ENCODE measurements around the gene MAGI2.
"Not testable (repeated sequence)": the region's sequence is repeated elsewhere in the genome, so short reads cannot be mapped to it uniquely, and the experiment has no call there.

Gene MAGI2

GRCh38 chr7:79008786-79009185 is 444.7 kb downstream of the MAGI2 start:
- TF ChIP-seq GATA1 (IDR thresholded peaks at IDR 0.05; ENCODE audit: low read depth, low read length) (no peak), POLR2A (IDR thresholded peaks at IDR 0.05; ENCODE audit: low read length) (no peak)
- no peak for DNase-seq

GRCh38 chr7:78996013-78996412 is 457.5 kb downstream of the MAGI2 start:
- TF ChIP-seq POLR2A (IDR thresholded peaks at IDR 0.05; ENCODE audit: low read length) (no peak), GATA1 (IDR thresholded peaks at IDR 0.05; ENCODE audit: low read depth, low read length) (no peak)
- DNase-seq = no peak

- no peak for TF ChIP-seq GATA1 (IDR thresholded peaks at IDR 0.05; ENCODE audit: low read depth, low read length)
- TF ChIP-seq POLR2A (IDR thresholded peaks at IDR 0.05; ENCODE audit: low read length) = no peak
- no peak for DNase-seq
Measured at GRCh38 chr7:78993341-78993740, 460.1 kb downstream of the MAGI2 start.

- no peak for DNase-seq
- no peak for TF ChIP-seq POLR2A (IDR thresholded peaks at IDR 0.05; ENCODE audit: low read length)
Measured at GRCh38 chr7:78985509-78985908, 468.0 kb downstream of the MAGI2 start.

GRCh38 chr7:78983483-78983882 is 470.0 kb downstream of the MAGI2 start:
- no peak for TF ChIP-seq GATA1 (IDR thresholded peaks at IDR 0.05; ENCODE audit: low read depth, low read length)
- TF ChIP-seq POLR2A (IDR thresholded peaks at IDR 0.05; ENCODE audit: low read length) = no peak
- DNase-seq = no peak

GRCh38 chr7:78970440-78970916 is 483.0 kb downstream of the MAGI2 start:
- DNase-seq = no peak
- TF ChIP-seq POLR2A (IDR thresholded peaks at IDR 0.05; ENCODE audit: low read length) (no peak), GATA1 (IDR thresholded peaks at IDR 0.05; ENCODE audit: low read depth, low read length) (no peak)

GRCh38 chr7:78968951-78969350 is 484.5 kb downstream of the MAGI2 start:
- no peak for DNase-seq
- TF ChIP-seq GATA1 (IDR thresholded peaks at IDR 0.05; ENCODE audit: low read depth, low read length) = no peak
- TF ChIP-seq POLR2A (IDR thresholded peaks at IDR 0.05; ENCODE audit: low read length) = no peak

- DNase-seq = not testable (repeated sequence)
Measured at GRCh38 chr7:78967561-78967960, 485.9 kb downstream of the MAGI2 start.

- TF ChIP-seq GATA1 (IDR thresholded peaks at IDR 0.05; ENCODE audit: low read depth, low read length) = no peak
- TF ChIP-seq POLR2A (IDR thresholded peaks at IDR 0.05; ENCODE audit: low read length) = no peak
- DNase-seq = no peak
Measured at GRCh38 chr7:78967046-78967445, 486.4 kb downstream of the MAGI2 start.

- DNase-seq = no peak
- no peak for TF ChIP-seq POLR2A (IDR thresholded peaks at IDR 0.05; ENCODE audit: low read length)
- TF ChIP-seq GATA1 (IDR thresholded peaks at IDR 0.05; ENCODE audit: low read depth, low read length) = no peak
Measured at GRCh38 chr7:78959477-78959876, 494.0 kb downstream of the MAGI2 start.

- no peak for TF ChIP-seq POLR2A (IDR thresholded peaks at IDR 0.05; ENCODE audit: low read length)
- TF ChIP-seq GATA1 (IDR thresholded peaks at IDR 0.05; ENCODE audit: low read depth, low read length) = no peak
- no peak for DNase-seq
Measured at GRCh38 chr7:78955329-78955728, 498.1 kb downstream of the MAGI2 start.

- TF ChIP-seq POLR2A (IDR thresholded peaks at IDR 0.05; ENCODE audit: low read length) (no peak), GATA1 (IDR thresholded peaks at IDR 0.05; ENCODE audit: low read depth, low read length) (no peak)
- DNase-seq = no peak
Measured at GRCh38 chr7:78953726-78954363, 499.6 kb downstream of the MAGI2 start.

- DNase-seq = no peak
Measured at GRCh38 chr7:78953090-78953489, 500.4 kb downstream of the MAGI2 start.

GRCh38 chr7:78939669-78940068 is 513.8 kb downstream of the MAGI2 start:
- TF ChIP-seq POLR2A (IDR thresholded peaks at IDR 0.05; ENCODE audit: low read length) (no peak), GATA1 (IDR thresholded peaks at IDR 0.05; ENCODE audit: low read depth, low read length) (no peak)
- DNase-seq = no peak

More at GRCh38 chr7:78953090-78953489, 500.4 kb downstream of the MAGI2 start:
- TF ChIP-seq POLR2A (IDR thresholded peaks at IDR 0.05; ENCODE audit: low read length) (no peak), GATA1 (IDR thresholded peaks at IDR 0.05; ENCODE audit: low read depth, low read length) (no peak)

GRCh38 chr7:78924581-78924980 is 528.9 kb downstream of the MAGI2 start:
- no peak for TF ChIP-seq POLR2A (IDR thresholded peaks at IDR 0.05; ENCODE audit: low read length)
- TF ChIP-seq GATA1 (IDR thresholded peaks at IDR 0.05; ENCODE audit: low read depth, low read length) = no peak
- DNase-seq = peak in 1 of 2 experiments; percentile 2

GRCh38 chr7:78912781-78913180 is 540.7 kb downstream of the MAGI2 start:
- TF ChIP-seq GATA1 (IDR thresholded peaks at IDR 0.05; ENCODE audit: low read depth, low read length) (no peak), POLR2A (IDR thresholded peaks at IDR 0.05; ENCODE audit: low read length) (no peak)
- DNase-seq = no peak
